IPS-20b (cell line): ENCODE measurements around the gene DLX4.

Experiments
- H3K27ac ChIP-seq: one replicate; pipeline ENCODE4 v1.5.1; 2013; ENCODE audit warnings: low read length
- H3K27me3 ChIP-seq: 2 replicates; pipeline ENCODE4 v1.6.1; 2013; ENCODE audit warnings: mild to moderate bottlenecking, low read length, inconsistent platforms; ENCODE audit not compliant: insufficient read depth
- H3K36me3 ChIP-seq: 2 replicates; pipeline ENCODE4 v1.6.1; 2013; ENCODE audit warnings: low read depth, mild to moderate bottlenecking, inconsistent platforms, low read length, moderate library complexity; ENCODE audit not compliant: insufficient read depth
- H3K4me1 ChIP-seq: 2 replicates; pipeline ENCODE4 v1.6.1; 2013; ENCODE audit warnings: mild to moderate bottlenecking, control low read depth, inconsistent platforms, low read length, moderate library complexity; ENCODE audit not compliant: insufficient read depth
- H3K4me3 ChIP-seq: 2 replicates; pipeline ENCODE4 v1.5.1; 2013; ENCODE audit warnings: mild to moderate bottlenecking, low read length, inconsistent platforms
- H3K9ac ChIP-seq: 2 replicates; pipeline ENCODE4 v1.6.1; 2013; ENCODE audit warnings: low read depth, mild to moderate bottlenecking, inconsistent platforms, low read length, moderate library complexity
- H3K9me3 ChIP-seq: 2 replicates; pipeline ENCODE4 v1.6.1; 2013; ENCODE audit warnings: mild to moderate bottlenecking, low read depth, low read length, inconsistent platforms; ENCODE audit not compliant: insufficient read depth

The DLX4 gene

DNA sequence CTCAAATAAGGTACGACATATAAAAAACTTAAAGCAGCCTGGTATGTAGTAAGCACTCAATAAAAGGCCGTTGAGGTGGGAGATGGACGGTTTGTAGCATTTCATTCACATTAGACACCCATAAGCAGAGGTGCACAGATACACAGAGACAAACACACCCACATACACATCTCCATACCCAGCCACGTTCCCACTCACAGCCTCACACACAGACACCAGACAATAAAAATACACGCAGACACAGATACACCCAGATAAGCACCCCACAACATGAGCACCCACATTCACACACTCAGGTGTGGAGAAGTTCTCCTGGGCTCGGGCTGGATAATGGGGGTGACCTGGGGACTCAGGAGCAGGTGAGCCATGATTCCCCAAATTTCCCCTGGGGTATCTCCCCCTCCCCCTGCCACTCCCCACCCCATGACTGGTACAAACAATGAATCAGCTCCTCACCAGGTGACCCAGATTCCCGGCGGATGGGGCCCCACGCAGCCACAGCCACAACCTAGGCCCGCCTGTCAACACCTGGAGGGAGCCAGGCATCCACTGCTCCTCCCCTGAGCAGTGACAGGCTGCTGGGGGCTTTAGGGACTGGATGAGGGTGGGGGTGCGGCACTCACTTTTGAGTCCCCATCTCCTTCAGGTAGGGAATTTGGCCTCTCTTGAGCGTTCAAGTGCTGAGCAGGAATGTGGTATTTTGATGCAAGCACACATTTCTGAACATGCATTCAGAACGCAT lies 23.4 kb downstream of the DLX4 start:
- no peak overlapping the region for H3K27ac ChIP-seq
- peaks cover 100% of the 10 kb centered on the region for H3K27me3 ChIP-seq
- peaks cover 10% of the 10 kb centered on the region; the same call in 1 of the 2 replicates for H3K4me1 ChIP-seq
- peak overlapping the region; percentile 60 for H3K4me3 ChIP-seq
- H3K36me3 ChIP-seq: no peaks in the 10 kb centered on the region
- H3K9me3 ChIP-seq: peaks cover 5% of the 10 kb centered on the region; the same call in 1 of the 2 replicates
- H3K9ac ChIP-seq: no peak overlapping the region

DNA sequence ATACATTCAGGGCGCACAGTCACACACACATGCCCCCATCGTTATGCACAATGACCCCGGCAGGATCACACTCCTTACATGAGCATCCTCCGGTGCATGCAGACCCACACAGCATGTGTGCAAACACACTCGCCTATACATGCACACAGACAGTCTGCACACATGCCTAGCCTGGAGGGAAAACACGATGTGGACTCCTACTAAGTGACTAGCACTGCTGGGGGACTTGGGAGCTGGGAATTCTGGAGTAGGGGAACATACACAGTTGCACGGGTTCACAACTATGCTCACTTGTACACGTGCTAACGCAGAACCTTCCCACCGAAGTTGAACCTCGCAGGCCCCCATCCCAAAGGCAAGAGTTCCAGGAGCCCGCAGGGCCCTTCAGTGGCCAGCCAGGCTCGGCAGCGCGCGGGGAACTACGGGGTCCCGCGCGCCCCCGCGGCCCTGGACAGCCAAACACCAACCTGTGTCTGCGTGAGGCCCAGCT lies 24.0 kb downstream of the DLX4 start:
- Histone ChIP-seq H3K4me1 (peaks cover 10% of the 10 kb centered on the region; the same call in 1 of the 2 replicates), H3K27ac (no peak overlapping the region), H3K27me3 (peaks cover 100% of the 10 kb centered on the region), H3K36me3 (no peaks in the 10 kb centered on the region), H3K9me3 (peaks cover 5% of the 10 kb centered on the region; the same call in 1 of the 2 replicates), H3K4me3 (peak overlapping the region; percentile 60), H3K9ac (no peak overlapping the region; the same call in 1 of the 2 replicates)

DNA sequence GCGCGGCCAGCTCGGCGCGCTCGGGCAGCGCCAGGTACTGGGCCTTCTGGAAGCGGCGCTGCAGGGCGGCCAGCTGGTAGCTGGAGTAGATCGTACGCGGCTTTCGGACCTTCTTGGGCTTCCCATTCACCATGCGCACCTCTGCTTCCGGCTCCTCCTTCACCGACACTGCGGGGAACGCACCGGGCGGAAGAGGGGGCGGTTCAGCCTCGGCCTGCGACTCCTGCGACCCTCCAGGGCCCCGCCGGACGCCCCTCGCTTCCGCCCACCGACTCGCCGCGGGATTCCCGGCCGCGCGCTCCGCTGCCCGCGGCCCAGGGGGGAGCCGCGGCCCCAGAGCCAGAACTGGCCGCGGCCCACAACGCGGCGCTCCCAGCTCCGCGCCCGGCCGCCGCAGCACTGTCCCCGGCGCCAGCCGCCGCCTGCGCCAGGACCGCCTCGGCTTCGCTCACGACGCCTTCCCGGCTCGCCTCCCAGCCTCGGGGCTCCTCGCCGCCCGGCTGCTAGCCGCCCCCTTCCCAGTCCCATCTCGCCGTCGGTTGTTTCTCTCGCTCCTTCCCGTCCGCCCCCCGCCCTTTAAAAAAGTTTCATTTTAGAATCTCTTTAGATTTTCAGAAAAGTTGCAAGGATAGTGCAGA lies 24.6 kb downstream of the DLX4 start:
- H3K27me3 ChIP-seq: peaks cover 98% of the 10 kb centered on the region
- peak overlapping the region; percentile 60 for H3K4me3 ChIP-seq
- no peak overlapping the region; the same call in 1 of the 2 replicates for H3K9ac ChIP-seq
- peaks cover 10% of the 10 kb centered on the region; the same call in 1 of the 2 replicates for H3K4me1 ChIP-seq
- no peak overlapping the region for H3K27ac ChIP-seq
- peaks cover 5% of the 10 kb centered on the region; the same call in 1 of the 2 replicates for H3K9me3 ChIP-seq
- no peaks in the 10 kb centered on the region for H3K36me3 ChIP-seq

DNA sequence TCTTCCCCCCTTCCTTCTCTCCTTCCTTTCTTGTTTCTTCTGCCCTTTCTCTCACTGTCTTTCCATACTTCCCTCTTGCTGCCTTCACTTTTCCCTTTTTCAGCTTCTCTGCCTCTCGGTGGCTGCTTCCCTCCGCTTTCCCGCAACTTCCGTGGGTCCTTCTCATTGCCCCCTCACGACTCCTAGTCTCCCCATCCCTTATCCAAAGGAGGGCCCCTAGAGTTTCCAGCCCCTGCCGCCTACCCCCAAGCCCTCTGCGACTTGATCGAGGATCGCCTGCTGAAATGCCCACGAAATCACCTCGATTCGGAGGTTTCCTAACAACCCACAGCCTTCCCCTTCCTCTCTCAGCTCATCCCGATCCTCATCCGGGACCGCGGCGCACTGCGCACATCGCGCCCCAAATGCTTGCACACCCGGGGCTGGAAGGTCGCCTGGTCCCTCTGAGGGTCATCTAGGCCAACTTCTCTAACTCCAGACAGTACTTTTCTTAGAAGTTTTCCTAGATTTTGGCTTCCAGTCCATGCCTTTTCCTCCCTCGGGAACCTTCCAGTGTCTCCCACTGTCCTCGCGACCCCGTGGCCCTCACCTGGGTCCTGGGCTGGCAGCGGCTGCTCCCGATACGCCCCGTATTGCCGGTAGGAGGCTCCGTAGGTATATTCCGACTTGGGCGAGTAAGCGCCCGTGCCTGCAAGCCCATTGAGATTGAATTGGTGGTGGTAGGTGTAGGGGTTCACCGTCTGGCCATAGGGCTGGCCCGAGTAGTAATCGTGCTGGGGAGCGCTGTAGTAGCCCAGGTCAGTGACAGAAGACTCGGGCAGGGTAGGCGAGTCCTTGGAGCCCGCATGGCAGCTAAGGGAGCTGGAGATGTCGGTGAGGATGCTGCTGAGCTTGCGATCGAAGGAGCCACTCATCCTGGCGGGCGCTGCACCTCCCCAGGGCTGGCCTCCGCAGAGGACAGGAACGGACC lies 25.4 kb downstream of the DLX4 start:
- peak overlapping the region; percentile 60 for H3K4me3 ChIP-seq
- no peaks in the 10 kb centered on the region for H3K36me3 ChIP-seq
- H3K4me1 ChIP-seq: peaks cover 10% of the 10 kb centered on the region; the same call in 1 of the 2 replicates
- H3K9ac ChIP-seq: no peak overlapping the region
- peaks cover 5% of the 10 kb centered on the region; the same call in 1 of the 2 replicates for H3K9me3 ChIP-seq
- H3K27me3 ChIP-seq: peaks cover 98% of the 10 kb centered on the region
- H3K27ac ChIP-seq: no peak overlapping the region

DNA sequence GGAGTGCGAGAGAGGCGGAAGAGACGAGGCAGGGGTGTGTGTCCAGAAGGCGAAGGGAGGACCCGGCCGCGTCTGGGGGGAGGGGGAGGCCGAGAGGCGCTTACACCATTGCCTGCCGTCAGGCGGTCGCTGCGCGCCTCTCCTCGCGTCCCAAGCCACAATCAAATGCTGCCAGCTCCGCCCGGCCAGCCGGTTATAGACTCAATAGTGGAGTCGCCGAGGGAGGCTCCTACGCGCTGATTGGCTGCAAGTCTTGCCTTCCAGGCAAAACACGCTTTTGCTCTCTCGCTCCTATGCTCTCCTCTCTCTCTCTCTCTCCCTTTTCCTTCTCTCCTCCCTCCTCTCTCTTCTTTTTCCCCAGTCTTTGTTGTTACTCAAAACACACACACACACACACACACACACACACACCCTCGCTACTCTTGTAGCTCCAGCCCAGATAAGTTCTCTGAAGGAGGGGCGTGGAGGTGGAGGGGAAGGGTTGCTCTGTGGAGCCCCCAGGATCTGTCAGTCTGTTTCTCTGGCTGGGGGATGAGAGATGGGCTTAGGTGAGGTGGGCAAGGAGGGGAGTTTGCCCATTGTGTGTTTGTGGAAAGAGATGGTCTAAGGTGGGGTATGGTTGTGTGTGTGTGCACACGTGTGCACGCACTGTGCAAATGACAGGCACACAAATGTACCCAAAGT lies 26.2 kb downstream of the DLX4 start, which contains the start of gene DLX3:
Gene DLX3, minus strand, starts transcription at position 170 of the 684 bp plus-strand sequence. CDS start 226 bp downstream, outside the sequence.
- H3K4me1 ChIP-seq: peaks cover 10% of the 10 kb centered on the region; the same call in 1 of the 2 replicates
- H3K9ac ChIP-seq: no peak within 1 kb of the TSS
- H3K36me3 ChIP-seq: no peaks in the 10 kb centered on the region
- H3K27me3 ChIP-seq: peaks cover 98% of the 10 kb centered on the region
- H3K9me3 ChIP-seq: peaks cover 5% of the 10 kb centered on the region; the same call in 1 of the 2 replicates
- H3K27ac ChIP-seq: no peak within 1 kb of the TSS
- H3K4me3 ChIP-seq: peak within 1 kb of the TSS; percentile 60

DNA sequence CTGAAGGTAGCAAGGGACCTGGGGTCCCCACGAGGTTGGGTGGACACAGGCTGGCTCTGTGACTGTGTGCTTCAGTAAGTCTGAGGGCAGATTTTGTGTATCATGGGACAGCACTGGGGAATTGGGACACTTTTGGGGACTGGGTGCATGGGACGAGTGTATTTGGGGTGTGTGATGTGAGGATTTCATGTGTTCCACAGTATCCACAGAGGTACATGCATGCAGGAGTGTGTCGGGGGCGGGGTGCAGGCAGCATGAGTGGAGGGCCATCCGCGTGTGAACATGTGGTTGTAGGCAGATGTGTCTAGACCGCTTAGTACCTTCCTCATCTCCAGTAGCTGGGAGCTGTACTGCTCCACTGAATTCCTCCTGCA lies 27.1 kb downstream of the DLX4 start:
- Histone ChIP-seq H3K4me3 (no peak overlapping the region), H3K27me3 (peaks cover 98% of the 10 kb centered on the region), H3K36me3 (no peaks in the 10 kb centered on the region), H3K9ac (no peak overlapping the region), H3K27ac (no peak overlapping the region), H3K4me1 (peaks cover 10% of the 10 kb centered on the region; the same call in 1 of the 2 replicates), H3K9me3 (peaks cover 5% of the 10 kb centered on the region; the same call in 1 of the 2 replicates)

DNA sequence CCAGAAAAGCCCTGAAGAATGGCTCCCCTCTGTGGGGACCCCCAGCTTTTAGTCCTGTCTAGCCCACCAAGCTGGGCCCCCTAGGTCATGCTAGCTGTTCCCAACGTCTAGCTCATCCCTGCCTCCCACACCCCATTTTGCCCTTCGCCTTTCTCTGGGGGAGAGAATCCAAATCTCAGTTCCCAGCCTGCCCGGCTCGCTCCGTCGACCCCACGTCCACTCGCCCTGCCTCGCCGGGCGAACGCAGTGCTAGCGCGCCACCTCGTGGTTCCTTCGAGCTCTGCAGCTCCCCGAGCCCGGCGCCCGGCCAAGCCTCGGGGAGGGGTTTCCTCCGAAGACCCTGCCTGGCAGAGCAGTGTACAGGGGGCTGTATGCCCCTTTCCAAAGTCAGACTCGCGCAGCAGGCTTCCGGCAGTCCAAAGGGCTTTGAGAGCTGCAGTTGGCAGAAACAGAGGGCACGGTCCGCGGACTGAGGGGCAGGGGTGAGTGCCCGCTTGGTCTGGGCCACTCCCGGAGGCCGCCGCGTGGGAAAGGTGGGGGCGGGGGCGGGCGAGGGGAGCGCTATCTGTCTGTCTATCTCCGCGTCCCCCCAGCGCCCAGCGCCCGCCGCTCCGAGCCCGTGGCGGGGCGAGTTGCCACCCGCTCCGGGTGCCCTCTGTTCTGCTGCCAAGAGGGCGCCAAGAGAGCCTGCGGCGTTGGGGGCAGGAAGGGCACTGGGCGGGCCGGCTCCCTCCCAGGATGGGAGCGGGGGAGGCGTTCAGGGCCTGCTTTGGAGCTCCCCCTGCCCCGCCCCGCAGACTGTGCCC lies 27.7 kb downstream of the DLX4 start:
- Histone ChIP-seq H3K36me3 (no peaks in the 10 kb centered on the region), H3K4me1 (peaks cover 10% of the 10 kb centered on the region; the same call in 1 of the 2 replicates), H3K4me3 (peak overlapping the region; percentile 58), H3K9me3 (peaks cover 5% of the 10 kb centered on the region; the same call in 1 of the 2 replicates), H3K9ac (no peak overlapping the region), H3K27ac (no peak overlapping the region), H3K27me3 (peaks cover 98% of the 10 kb centered on the region)

DNA sequence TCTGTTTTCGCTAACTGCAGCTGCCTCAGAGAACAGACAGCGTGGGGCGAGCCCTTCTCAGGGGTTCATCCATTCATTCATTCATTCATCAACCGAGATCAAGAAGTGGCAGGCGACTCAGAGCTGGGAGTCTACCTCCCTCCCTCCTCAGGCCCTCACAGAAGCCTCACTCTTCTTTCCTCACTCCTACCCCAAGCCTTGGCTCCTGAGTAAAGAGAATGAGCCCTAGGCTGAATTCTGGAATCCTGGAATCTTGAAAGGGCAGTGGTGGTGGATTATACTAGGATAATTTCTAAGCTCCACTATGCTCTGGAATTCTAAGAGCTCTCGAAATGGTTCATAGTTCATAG lies 28.3 kb downstream of the DLX4 start:
- Histone ChIP-seq H3K4me1 (peaks cover 10% of the 10 kb centered on the region; the same call in 1 of the 2 replicates), H3K36me3 (no peaks in the 10 kb centered on the region), H3K9ac (no peak overlapping the region), H3K27me3 (peaks cover 98% of the 10 kb centered on the region), H3K9me3 (peaks cover 5% of the 10 kb centered on the region; the same call in 1 of the 2 replicates), H3K27ac (no peak overlapping the region), H3K4me3 (peak overlapping the region; percentile 58; the same call in 1 of the 2 replicates)

DNA sequence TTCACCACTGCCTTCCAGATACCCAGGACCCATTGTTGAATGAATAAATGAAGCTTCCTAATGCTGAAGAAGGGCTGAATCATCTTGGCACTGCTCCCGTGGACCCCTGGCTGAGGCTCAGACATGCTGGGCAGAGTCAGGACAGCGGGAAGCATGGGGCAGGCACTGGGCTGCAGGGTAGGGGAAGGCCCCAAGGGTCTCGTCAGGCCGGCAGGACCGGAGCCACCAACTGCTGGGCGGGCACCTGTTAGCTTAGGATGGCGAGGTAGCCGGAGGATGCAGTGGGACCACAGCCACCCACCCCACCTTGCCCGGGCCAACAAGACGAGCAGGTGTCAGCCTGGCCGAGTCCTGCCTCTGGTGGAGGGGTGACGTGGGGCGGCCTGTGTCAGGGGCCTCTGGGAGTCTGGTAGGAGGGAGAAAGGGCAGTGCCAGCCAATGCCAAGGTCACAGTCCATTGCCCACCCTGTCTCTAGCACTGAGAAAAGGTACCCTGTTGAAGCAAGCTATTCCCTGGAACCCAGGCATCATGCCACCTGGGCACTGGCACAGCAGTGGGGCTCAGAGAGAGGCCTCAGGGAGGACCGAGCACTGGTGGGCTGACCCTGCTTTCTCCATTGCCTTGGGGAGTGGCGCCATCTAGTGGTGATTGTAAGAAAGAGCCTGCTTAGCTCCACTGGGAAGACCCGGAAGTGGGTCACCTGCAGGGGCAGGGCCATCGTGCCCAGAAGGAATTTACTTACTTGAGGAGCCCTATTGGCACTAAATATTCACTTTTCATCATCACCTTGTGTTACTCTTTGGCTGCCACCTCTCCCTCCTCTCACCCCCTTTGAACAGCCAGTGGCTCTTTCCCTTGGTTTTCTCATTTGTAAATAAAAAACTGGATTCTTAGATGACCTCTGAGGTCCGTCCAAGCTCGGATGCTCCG lies 29.0 kb downstream of the DLX4 start:
- Histone ChIP-seq H3K9me3 (peaks cover 5% of the 10 kb centered on the region; the same call in 1 of the 2 replicates), H3K27ac (no peak overlapping the region), H3K4me1 (peaks cover 7% of the 10 kb centered on the region; the same call in 1 of the 2 replicates), H3K9ac (no peak overlapping the region), H3K27me3 (peaks cover 95% of the 10 kb centered on the region), H3K4me3 (no peak overlapping the region), H3K36me3 (no peaks in the 10 kb centered on the region)
